MM.1S (cell line): ENCODE measurements around the gene POC1A.

ENCODE experiments used
- DNase-seq: peaks from one replicate; pipeline ENCODE4 v3.0.0-alpha.2; 2015
- H2AFZ ChIP-seq: fragments of 300-600 bp; sonication (generic); 2 replicates; pipeline ENCODE4 v1.6.0; 2016; ENCODE audit warnings: antibody characterized with exemption, low read length
- H3F3A ChIP-seq: fragments of 300-600 bp; sonication (generic); 2 replicates; pipeline ENCODE4 v1.6.1; 2016; ENCODE audit warnings: mild to moderate bottlenecking, antibody characterized with exemption, low read length, moderate library complexity, mixed read lengths; ENCODE audit not compliant: insufficient read depth
- H3K27ac ChIP-seq: fragments of 300-600 bp; sonication (generic); 2 replicates; pipeline ENCODE4 v1.5.1; 2016; ENCODE audit warnings: mild to moderate bottlenecking, low read length
- H3K27me3 ChIP-seq: fragments of 300-600 bp; sonication (generic); replicated peaks from 2 replicates; pipeline ENCODE4 v1.6.0; 2016; ENCODE audit warnings: low read length; ENCODE audit not compliant: insufficient read depth
- H3K36me3 ChIP-seq: fragments of 300-600 bp; sonication (generic); replicated peaks from 2 replicates; pipeline ENCODE4 v1.6.1; 2016; ENCODE audit warnings: mild to moderate bottlenecking, low read length, mixed read lengths; ENCODE audit not compliant: insufficient read depth
- H3K4me1 ChIP-seq: fragments of 300-600 bp; sonication (generic); 2 replicates; pipeline ENCODE4 v1.6.1; 2016; ENCODE audit warnings: low read length, mixed read lengths
- H3K4me2 ChIP-seq: fragments of 300-600 bp; sonication (generic); 2 replicates; pipeline ENCODE4 v1.6.0; 2016; ENCODE audit warnings: low read depth, low read length
- H3K4me3 ChIP-seq: fragments of 300-600 bp; sonication (generic); 2 replicates; pipeline ENCODE4 v1.5.1; 2016; ENCODE audit warnings: low read length, mixed read lengths
- H3K79me2 ChIP-seq: fragments of 300-600 bp; sonication (generic); 2 replicates; pipeline ENCODE4 v1.6.1; 2016; ENCODE audit warnings: mixed run types, low read length, mixed read lengths
- H3K9ac ChIP-seq: fragments of 300-600 bp; sonication (generic); 2 replicates; pipeline ENCODE4 v1.6.1; 2016; ENCODE audit warnings: low read length, mixed read lengths
- H3K9me2 ChIP-seq: fragments of 300-600 bp; sonication (generic); replicated peaks from 2 replicates; pipeline ENCODE4 v1.6.1; 2016; ENCODE audit warnings: mild to moderate bottlenecking, low read length, mixed read lengths; ENCODE audit not compliant: insufficient read depth
- H3K9me3 ChIP-seq: fragments of 300-600 bp; sonication (generic); replicated peaks from 2 replicates; pipeline ENCODE4 v1.6.1; 2016; ENCODE audit warnings: mild to moderate bottlenecking, low read length, mixed read lengths; ENCODE audit not compliant: insufficient read depth
- H4K20me1 ChIP-seq: fragments of 300-600 bp; sonication (generic); 2 replicates; pipeline ENCODE4 v1.6.1; 2016; ENCODE audit warnings: mild to moderate bottlenecking, low read length, moderate library complexity, mixed read lengths; ENCODE audit not compliant: insufficient read depth
- CTCF ChIP-seq: fragments of 300-600 bp; sonication (generic); IDR thresholded peaks from 2 replicates; pipeline ENCODE4 v1.5.1; 2016; ENCODE audit warnings: antibody characterized with exemption, low read length, mixed read lengths
- EZH2 ChIP-seq: fragments of 300-600 bp; sonication (generic); optimal IDR thresholded peaks from 2 replicates; pipeline ENCODE3; 2017; ENCODE audit warnings: low read depth, mild to moderate bottlenecking, antibody characterized with exemption, low read length, mixed read lengths
- EZH2phosphoT487 ChIP-seq: fragments of 300-600 bp; sonication (generic); IDR thresholded peaks from 2 replicates; pipeline ENCODE4 v1.6.1; 2018; ENCODE audit warnings: antibody characterized with exemption, low read length

Gene POC1A

DNA sequence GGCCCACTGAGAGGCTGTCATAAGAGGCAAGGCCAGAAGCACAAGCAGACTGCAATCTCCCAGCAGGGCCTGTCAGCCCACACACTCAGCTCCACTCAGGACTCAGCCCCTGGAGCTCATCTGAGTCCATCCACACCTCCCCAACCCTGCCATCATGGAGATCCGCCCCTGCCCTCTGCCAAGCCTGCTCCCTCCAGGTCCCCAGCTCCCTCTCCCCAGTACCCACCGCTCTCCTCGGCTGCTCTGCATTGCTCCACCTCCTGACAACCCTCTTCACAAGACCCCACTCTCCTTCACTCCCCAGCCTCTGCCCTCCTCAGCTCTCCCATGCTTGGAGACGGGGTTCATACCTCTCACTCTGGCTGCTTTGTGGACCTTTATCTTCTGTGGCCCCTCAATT lies 11.1 kb downstream of the POC1A start:
- Histone ChIP-seq H3K4me2 (no peak overlapping the region), H3K4me1 (no peaks in the 10 kb centered on the region), H3K4me3 (no peak overlapping the region), H3F3A (no peaks in the 10 kb centered on the region), H3K27ac (no peak overlapping the region), H3K9me3 (no peaks in the 10 kb centered on the region), H3K79me2 (0 out of 2 replicates have a peak, but pooled peaks cover 6% of the 10 kb centered on the region), H3K9me2 (no peaks in the 10 kb centered on the region), H3K9ac (no peak overlapping the region), H3K36me3 (no peaks in the 10 kb centered on the region), H4K20me1 (no peaks in the 10 kb centered on the region), H2AFZ (no peak overlapping the region), H3K27me3 (no peaks in the 10 kb centered on the region)
- no peak for DNase-seq
- TF ChIP-seq EZH2phosphoT487, result no peak
- TF ChIP-seq EZH2, result no peak
- TF ChIP-seq CTCF, result no peak

DNA sequence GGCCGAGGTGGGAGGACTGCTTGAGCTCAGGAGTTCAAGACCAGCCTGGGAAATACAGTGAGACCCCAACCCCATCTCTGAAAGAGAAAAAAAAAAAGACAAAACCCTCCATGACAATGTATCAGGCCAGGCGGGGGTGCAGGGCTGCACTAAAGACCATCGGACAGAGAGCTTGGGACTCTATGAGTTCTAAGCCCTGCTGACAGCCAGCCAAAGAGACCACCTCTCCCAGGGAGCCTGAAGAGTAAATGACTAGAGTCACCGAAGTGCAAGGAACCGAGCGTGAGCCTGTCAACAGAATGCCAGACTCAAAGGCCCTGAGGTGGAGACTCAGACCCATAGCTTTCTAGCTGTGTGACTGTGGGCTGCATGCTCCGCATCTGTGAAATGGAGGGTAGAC lies 12.5 kb downstream of the POC1A start:
- no peak overlapping the region for H2AFZ ChIP-seq
- no peaks in the 10 kb centered on the region for H3K9me2 ChIP-seq
- H3K4me3 ChIP-seq, result no peak overlapping the region
- no peaks in the 10 kb centered on the region for H3K36me3 ChIP-seq
- TF ChIP-seq EZH2phosphoT487 (no peak), EZH2 (no peak), CTCF (no peak)
- no peak for DNase-seq
- no peaks in the 10 kb centered on the region for H3K27me3 ChIP-seq
- no peak overlapping the region for H3K9ac ChIP-seq
- no peaks in the 10 kb centered on the region for H3K9me3 ChIP-seq
- no peaks in the 10 kb centered on the region for H3F3A ChIP-seq
- no peaks in the 10 kb centered on the region for H3K4me1 ChIP-seq
- H3K27ac ChIP-seq, result no peak overlapping the region
- H3K4me2 ChIP-seq, result no peak overlapping the region
- 0 out of 2 replicates have a peak, but pooled peaks cover 6% of the 10 kb centered on the region for H3K79me2 ChIP-seq
- H4K20me1 ChIP-seq, result no peaks in the 10 kb centered on the region

- Histone ChIP-seq H3K27me3 (no peaks in the 10 kb centered on the region), H3K4me1 (no peaks in the 10 kb centered on the region), H4K20me1 (no peaks in the 10 kb centered on the region), H3K4me2 (no peak overlapping the region), H3F3A (no peaks in the 10 kb centered on the region), H2AFZ (no peak overlapping the region), H3K36me3 (no peaks in the 10 kb centered on the region), H3K9ac (no peak overlapping the region), H3K9me3 (no peaks in the 10 kb centered on the region), H3K4me3 (no peak overlapping the region), H3K27ac (no peak overlapping the region), H3K79me2 (0 out of 2 replicates have a peak, but pooled peaks cover 6% of the 10 kb centered on the region), H3K9me2 (no peaks in the 10 kb centered on the region)
- DNase-seq, result no peak
- TF ChIP-seq CTCF, result no peak
- no peak for TF ChIP-seq EZH2phosphoT487
- TF ChIP-seq EZH2, result no peak
These were observed 13.5 kb downstream of the POC1A start for GRCh38 chr3:52140769-52141168.
